Hepatocyte (in vitro differentiated cells): ENCODE data around the gene KDM4B. TPM values are rescaled to one million over a fixed set of nuclear protein-coding genes. Genes with fewer than 3 reads are reported as not detected.

Experiments
- DNase-seq: peaks from one replicate; pipeline ENCODE4 v3.0.0-alpha.2; 2016; ENCODE audit warnings: low spot score
- H2AFZ ChIP-seq: fragments of 200-600 bp; sonication (generic); 2 replicates; pipeline ENCODE4 v1.6.0; 2016; ENCODE audit warnings: antibody characterized with exemption, mild to moderate bottlenecking
- H3K27ac ChIP-seq: fragments of 200-600 bp; sonication (generic); 2 replicates; pipeline ENCODE4 v1.5.1; 2016; ENCODE audit warnings: mild to moderate bottlenecking
- H3K27me3 ChIP-seq: fragments of 200-600 bp; sonication (generic); 2 replicates; pipeline ENCODE4 v1.6.1; 2016
- H3K36me3 ChIP-seq: fragments of 200-600 bp; sonication (generic); replicated peaks from 2 replicates; pipeline ENCODE4 v1.5.1; 2016; ENCODE audit warnings: low read depth; ENCODE audit not compliant: insufficient read depth
- H3K4me1 ChIP-seq: fragments of 200-600 bp; sonication (generic); 2 replicates; pipeline ENCODE4 v1.5.1; 2016; ENCODE audit warnings: mild to moderate bottlenecking, moderate library complexity; ENCODE audit not compliant: insufficient read depth
- H3K4me2 ChIP-seq: fragments of 200-600 bp; sonication (generic); 2 replicates; pipeline ENCODE4 v1.6.0; 2016
- H3K4me3 ChIP-seq: fragments of 200-600 bp; sonication (generic); 2 replicates; pipeline ENCODE4 v1.5.1; 2016; ENCODE audit warnings: mild to moderate bottlenecking
- H3K79me2 ChIP-seq: fragments of 200-600 bp; sonication (generic); 2 replicates; pipeline ENCODE4 v1.6.0; 2017; ENCODE audit warnings: mild to moderate bottlenecking
- H3K9me2 ChIP-seq: fragments of 200-600 bp; sonication (generic); replicated peaks from 2 replicates; pipeline ENCODE4 v1.6.0; 2017; ENCODE audit warnings: mild to moderate bottlenecking; ENCODE audit not compliant: insufficient read depth
- H3K9me3 ChIP-seq: fragments of 200-600 bp; sonication (generic); 2 replicates; pipeline ENCODE4 v1.5.1; 2016; ENCODE audit warnings: low read depth, mild to moderate bottlenecking
- H4K20me1 ChIP-seq: fragments of 200-600 bp; sonication (generic); 2 replicates; pipeline ENCODE4 v1.6.0; 2016; ENCODE audit warnings: mild to moderate bottlenecking; ENCODE audit not compliant: insufficient read depth, poor library complexity, severe bottlenecking
- EZH2 ChIP-seq: fragments of 200-600 bp; sonication (generic); IDR thresholded peaks from 2 replicates; pipeline ENCODE4 v1.6.1; 2016; ENCODE audit warnings: antibody characterized with exemption, mild to moderate bottlenecking, borderline replicate concordance
- EZH2phosphoT487 ChIP-seq: fragments of 200-600 bp; sonication (generic); IDR thresholded peaks from one replicate; pipeline ENCODE4 v1.6.1; 2018; ENCODE audit warnings: antibody characterized with exemption, mild to moderate bottlenecking, low read depth, moderate library complexity; ENCODE audit not compliant: unreplicated experiment, severe bottlenecking
- WGBS: methylation state at CpG from one replicate; pipeline ENCODE4 v1.1.6; 2016; ENCODE audit warnings: low lambda C conversion rate; ENCODE audit errors: missing lambda C conversion rate; 5-methylcytosine and 5-hydroxymethylcytosine counted together
- polyA plus RNA-seq: library from polyadenylated mRNA; unstranded; fragments of >200 nt; fragmentation: Nextera tagmentation; extraction: Ambion mirVana; gene quantifications from 2 replicates; pipeline ENCODE4 v1.2.1, GENCODE V29; 2016
- total RNA-seq: library from RNA; depleted of rRNA; stranded (reverse); fragments of >200 nt; gene quantifications from 2 replicates; pipeline ENCODE4 v1.2.3, GENCODE V29; 2014
- TF ChIP-seq, protein P1 (sequence below): fragments of 200-600 bp; sonication (generic); IDR thresholded peaks from 2 replicates; pipeline ENCODE4 v1.5.1; 2016; ENCODE audit warnings: antibody characterized with exemption, mild to moderate bottlenecking; ENCODE audit not compliant: poor library complexity

KDM4B gene
- total and polyA plus RNA-seq, 2 experiments from 2014 or later: 22.2 to 29.6 TPM

DNA sequence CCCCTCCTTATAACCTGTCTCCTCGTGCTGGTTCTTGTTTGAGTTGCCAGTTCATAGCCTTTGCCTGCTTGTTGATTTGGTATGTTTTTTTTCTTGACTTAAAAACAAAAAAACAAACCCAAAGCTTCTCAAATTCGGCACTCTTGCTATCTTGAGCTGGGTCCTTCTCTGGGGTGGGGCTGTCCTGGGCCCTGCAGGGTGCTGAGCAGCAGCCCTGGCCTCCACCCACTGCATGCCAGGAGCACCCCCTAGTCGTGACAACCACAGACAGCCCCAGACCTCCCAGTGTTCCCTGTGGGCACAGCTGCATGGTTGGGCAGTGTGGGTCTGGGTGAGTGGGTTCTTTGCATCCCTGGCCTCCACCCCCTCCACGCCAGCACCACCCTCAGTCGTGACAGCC, 27.8 kb downstream of the KDM4B start:
- no peaks in the 10 kb centered on the region for H3K36me3 ChIP-seq
- H3K27ac ChIP-seq: no peak overlapping the region
- no peaks in the 10 kb centered on the region for H3K27me3 ChIP-seq
- no peaks in the 10 kb centered on the region for H3K4me1 ChIP-seq
- peaks cover 93% of the 10 kb centered on the region for H3K79me2 ChIP-seq
- no peak for TF ChIP-seq EZH2phosphoT487
- TF ChIP-seq EZH2: no peak
- TF ChIP-seq, protein P1, sequence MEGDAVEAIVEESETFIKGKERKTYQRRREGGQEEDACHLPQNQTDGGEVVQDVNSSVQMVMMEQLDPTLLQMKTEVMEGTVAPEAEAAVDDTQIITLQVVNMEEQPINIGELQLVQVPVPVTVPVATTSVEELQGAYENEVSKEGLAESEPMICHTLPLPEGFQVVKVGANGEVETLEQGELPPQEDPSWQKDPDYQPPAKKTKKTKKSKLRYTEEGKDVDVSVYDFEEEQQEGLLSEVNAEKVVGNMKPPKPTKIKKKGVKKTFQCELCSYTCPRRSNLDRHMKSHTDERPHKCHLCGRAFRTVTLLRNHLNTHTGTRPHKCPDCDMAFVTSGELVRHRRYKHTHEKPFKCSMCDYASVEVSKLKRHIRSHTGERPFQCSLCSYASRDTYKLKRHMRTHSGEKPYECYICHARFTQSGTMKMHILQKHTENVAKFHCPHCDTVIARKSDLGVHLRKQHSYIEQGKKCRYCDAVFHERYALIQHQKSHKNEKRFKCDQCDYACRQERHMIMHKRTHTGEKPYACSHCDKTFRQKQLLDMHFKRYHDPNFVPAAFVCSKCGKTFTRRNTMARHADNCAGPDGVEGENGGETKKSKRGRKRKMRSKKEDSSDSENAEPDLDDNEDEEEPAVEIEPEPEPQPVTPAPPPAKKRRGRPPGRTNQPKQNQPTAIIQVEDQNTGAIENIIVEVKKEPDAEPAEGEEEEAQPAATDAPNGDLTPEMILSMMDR: no peak
- no peaks in the 10 kb centered on the region for H3K9me2 ChIP-seq
- WGBS: 92% methylated on average over 5 of the region's 5 CpGs
- H3K4me2 ChIP-seq: no peak overlapping the region
- no peak for DNase-seq
- no peaks in the 10 kb centered on the region for H3K9me3 ChIP-seq
- H4K20me1 ChIP-seq: peaks cover 66% of the 10 kb centered on the region
- no peak overlapping the region for H3K4me3 ChIP-seq
- no peak overlapping the region for H2AFZ ChIP-seq

DNA sequence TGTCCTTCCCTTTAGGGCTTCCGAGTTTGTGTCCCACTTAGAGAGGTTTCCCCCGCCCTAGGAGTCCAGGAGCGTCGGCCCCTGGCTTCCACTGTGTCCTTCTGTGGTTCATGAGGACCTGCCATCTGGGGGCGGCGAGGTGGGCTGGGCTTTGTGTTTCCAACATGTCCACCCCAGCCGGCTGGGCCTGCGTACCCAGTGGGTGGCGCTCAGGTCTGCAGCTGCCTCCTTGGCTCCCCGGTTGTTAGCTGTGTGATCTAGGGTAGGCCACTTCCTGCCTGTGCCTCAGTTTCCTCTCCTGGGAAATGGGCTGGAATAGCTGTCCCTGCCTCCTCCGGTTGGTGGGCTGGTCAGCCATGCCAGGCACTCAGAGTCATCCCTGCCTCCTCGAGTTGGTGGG, 28.4 kb downstream of the KDM4B start:
- Histone ChIP-seq H3K4me3 (no peak overlapping the region), H3K9me2 (no peaks in the 10 kb centered on the region), H3K36me3 (no peaks in the 10 kb centered on the region), H4K20me1 (peaks cover 66% of the 10 kb centered on the region), H3K9me3 (no peaks in the 10 kb centered on the region), H3K27ac (no peak overlapping the region), H3K27me3 (no peaks in the 10 kb centered on the region), H3K79me2 (peaks cover 93% of the 10 kb centered on the region), H3K4me2 (no peak overlapping the region), H2AFZ (no peak overlapping the region), H3K4me1 (no peaks in the 10 kb centered on the region)
- WGBS: 92% methylated on average over 12 of the region's 12 CpGs
- DNase-seq: no peak
- TF ChIP-seq EZH2phosphoT487: no peak
- no peak for TF ChIP-seq EZH2
- TF ChIP-seq, protein P1: no peak

DNA sequence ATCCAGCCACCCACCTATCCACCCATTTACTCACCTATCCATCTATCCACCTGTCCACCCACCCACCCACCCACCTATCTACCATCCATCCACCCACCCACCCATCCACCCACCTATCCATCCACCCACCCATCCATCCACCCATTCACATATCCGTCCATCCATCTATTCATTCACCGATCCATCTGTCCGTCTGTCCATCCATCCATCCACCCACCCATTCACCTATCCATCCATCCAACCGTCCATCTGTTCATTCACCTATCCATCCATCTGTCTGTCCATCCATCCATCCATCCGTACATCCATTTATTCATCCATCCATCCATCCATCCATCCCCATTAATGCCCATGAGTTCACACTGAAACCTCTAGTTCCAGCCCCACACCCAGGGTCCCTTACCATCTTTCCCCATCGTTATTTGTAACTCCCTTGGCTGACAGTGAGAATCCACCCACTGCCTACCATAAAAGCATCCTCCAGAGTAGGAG, 31.3 kb downstream of the KDM4B start:
- H3K79me2 ChIP-seq: peaks cover 93% of the 10 kb centered on the region
- TF ChIP-seq, protein P1: no peak
- TF ChIP-seq EZH2phosphoT487 (no peak), EZH2 (no peak)
- 98% methylated on average over 6 of the region's 6 CpGs for WGBS

More for the DNA sequence above, 31.3 kb downstream of the KDM4B start:
- no peak overlapping the region for H3K4me3 ChIP-seq
- no peak overlapping the region for H3K4me2 ChIP-seq
- H3K9me2 ChIP-seq: no peaks in the 10 kb centered on the region
- H2AFZ ChIP-seq: no peak overlapping the region
- no peak for DNase-seq
- no peaks in the 10 kb centered on the region for H3K9me3 ChIP-seq
- H3K27ac ChIP-seq: no peak overlapping the region
- H3K36me3 ChIP-seq: no peaks in the 10 kb centered on the region
- peaks cover 63% of the 10 kb centered on the region for H4K20me1 ChIP-seq
- no peaks in the 10 kb centered on the region for H3K4me1 ChIP-seq
- H3K27me3 ChIP-seq: no peaks in the 10 kb centered on the region
